HS-27A (cell line): Measurements from ENCODE around the gene SPIB.
"Not testable (repeated sequence)": the region's sequence is repeated elsewhere in the genome, so short reads cannot be mapped to it uniquely, and the experiment has no call there.

Source experiments
- DNase-seq: peaks from one replicate; pipeline ENCODE4 v3.0.0-alpha.2; 2012; ENCODE audit warnings: low read depth, missing footprints

The SPIB gene

DNA sequence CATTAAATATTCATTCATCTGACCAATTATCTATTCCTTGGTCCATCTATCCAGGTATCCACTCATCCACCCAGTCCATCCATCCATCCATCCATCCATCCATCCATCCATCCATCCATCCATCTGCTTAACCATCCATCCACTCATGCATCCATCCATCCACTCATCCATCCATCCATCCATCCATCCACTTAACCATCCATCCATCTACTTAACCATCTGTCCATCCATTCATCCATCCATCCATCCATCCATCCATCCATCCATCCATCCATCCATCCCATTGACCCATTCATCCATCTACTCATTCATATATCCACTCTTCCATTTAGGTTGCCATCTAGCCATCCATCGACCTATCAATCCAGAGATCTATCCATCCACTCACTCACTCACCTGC is 25.3 kb downstream of the SPIB start:
- no peak for DNase-seq

DNA sequence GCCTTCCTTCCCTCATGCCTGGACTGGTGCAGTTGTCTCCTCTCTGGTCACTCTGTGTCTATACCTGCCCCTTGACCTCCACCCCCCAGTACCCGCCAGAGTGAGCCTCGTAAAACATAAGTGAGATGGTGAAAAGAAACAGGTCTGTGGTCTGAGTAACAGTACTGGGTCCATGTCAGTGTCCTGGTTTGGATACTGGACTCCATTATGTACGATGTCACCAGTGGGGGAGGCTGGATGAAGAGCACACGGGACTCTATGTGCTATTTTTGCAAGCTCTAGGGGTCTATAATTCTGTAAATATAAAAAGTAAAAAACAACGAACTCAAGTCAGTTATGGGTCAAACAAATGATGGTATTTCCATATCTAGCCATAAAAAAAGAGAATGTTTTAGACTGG is 28.3 kb downstream of the SPIB start:
- no peak for DNase-seq

DNA sequence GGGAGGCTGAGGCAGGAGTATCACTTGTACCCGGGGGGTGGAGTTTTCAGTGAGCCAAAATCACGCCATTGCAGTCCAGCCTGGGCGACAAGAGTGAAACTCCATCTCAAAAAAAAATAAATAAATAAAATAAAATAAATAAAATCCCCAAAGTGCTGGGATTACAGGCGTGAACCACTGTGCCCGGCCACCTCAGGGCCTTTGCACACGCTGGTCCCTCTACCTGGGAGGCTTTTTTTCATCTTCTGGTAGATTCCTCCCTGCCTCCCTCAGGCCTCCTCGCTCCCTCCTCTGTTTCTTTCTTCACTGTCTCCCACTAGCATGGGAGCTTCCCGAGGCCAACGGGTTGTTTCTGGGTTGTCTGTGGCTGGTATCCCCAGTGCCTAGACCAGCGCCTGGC is 29.0 kb downstream of the SPIB start:
- DNase-seq, result no peak

DNA sequence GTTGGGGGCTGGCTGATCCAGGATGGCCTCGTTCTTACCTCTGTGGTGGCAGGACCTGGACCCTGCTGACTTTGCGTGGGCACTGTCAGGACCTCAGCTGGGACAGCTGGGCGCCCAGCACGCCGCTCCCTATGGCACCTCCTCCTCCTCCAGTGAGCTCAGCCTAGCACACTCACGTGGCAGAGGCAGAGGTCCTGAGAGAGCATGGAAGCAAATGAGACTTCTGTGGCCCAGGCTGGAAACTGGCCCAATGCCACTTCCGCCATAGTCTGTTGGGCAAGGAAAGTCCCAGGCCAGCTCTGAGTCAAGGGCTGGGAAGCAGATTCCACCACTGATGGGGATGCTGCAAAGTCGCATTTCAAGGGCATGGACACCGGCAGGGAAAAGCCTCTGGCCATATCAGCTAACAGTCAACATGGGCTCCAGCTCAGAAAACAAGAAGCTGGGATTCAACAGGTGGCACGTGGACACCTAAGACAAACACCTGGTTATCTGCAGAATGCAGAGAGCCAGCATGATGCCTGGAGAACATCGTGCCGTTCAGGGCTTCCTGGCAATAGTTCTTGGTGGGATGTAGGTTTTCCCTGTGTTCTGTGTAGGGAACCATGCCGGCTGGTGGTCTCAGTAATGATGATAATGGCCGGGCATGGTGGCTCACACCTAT is 30.6 kb downstream of the SPIB start:
- DNase-seq, result no peak

DNA sequence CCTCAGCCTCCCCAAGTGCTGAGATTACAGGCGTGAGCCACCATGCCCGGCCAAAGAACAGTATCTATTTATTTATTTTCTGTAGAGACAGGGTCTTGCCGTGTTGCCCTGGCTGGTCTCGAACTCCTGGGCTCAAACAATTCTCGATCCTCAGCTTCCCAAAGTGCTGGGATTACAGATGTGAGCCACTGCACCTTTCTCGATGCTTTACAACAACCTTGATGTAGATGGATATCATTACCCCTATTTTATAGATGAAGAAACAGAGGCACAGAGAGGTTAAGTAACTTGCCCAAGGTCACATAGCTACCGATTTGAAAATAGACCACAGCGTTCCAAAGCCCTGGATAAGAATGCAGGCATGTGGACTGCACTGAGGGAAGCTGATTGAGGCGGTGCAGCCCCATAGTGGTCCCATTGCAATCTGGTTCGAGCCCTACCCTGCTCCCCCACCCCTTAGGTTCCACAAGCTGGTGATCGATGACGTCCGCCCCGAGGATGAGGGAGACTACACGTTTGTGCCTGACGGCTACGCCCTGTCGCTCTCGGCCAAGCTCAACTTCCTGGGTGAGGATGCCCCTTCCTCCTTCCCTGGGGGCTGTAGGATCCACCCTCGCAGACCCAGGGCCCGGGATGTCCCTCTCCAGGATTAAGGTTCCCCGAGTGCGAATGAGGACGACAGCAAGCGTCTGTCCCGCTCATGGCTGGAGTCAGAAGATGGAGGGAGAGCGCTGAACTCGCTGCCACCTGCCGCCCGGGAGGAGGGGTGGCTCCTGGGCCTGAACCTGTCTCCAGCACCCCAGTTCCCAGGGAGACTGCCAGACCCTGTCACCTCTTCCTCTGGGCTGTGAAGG is 31.9 kb downstream of the SPIB start:
- DNase-seq, result no peak

DNA sequence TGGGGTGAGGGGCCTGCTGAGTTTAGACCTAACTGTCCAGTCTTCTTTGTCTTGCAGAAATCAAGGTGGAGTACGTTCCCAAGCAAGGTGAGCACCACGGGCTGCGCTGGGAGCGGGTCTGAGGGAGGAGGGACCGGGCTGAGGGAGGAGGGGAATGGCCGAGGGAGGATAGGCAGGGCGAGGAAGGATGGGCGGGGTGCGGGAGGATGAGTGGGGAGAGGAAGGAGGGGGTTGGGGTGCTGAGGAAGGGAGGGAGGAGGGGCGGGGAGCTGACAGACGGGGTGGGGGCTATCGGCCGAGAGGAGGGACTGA is 32.4 kb downstream of the SPIB start:
- no peak for DNase-seq

DNA sequence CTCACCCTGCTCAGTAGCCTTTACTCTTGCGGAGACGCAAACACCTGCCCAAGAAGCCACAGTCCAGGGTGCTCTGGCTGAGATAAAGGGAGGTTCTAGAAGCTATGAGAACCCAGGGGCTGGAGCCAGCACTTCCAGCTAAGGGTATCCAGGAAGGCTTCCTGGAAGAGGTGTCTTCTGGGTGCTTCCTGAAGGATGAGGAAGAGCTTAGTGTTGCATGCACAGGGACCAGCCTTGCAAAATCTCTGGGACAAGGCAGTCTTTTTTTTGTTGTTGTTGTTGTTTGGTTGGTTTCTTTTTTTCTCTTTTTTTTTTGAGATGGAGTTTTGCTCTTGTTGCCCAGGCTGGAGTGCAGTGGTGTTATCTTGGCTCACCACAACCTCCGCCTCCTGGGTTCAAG is 34.5 kb downstream of the SPIB start:
- no peak for DNase-seq

DNA sequence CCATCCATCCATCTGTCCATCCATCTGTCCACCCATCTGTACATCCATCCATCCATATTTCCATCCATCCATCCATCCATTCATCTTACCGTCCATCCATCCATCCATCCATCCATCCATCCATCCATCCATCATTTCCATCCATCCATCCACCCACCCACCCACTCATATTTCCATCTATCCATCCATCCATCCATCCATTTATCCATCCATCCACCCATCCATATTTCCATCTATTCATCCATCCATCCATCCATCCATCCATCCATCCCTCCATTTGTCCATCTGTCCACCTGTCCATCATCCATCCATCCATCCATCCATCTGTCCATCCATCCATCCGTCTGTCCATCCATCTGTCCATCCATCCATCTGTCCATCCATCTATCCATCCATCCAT is 37.3 kb downstream of the SPIB start:
- DNase-seq, result no peak

DNA sequence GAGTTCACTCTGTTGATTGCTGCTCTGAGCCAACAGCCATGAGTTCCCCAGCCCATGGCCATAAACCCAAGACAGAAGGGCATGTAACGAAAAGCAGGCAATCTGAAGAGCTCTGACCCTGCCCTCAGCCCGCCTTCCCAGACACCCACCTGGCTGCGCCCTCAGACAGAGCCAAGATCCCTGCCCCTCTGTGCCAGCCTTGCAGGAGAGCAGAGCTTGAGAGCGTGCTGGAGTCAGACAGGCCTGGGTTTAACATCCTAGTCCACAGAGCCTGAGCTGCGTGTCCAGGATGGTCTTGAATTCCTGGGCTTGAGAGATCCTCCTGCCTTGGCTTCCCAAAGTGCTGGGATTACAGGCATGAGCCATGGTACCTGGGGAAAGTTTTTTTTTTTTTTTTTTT is 38.6 kb downstream of the SPIB start:
- no peak for DNase-seq

DNA sequence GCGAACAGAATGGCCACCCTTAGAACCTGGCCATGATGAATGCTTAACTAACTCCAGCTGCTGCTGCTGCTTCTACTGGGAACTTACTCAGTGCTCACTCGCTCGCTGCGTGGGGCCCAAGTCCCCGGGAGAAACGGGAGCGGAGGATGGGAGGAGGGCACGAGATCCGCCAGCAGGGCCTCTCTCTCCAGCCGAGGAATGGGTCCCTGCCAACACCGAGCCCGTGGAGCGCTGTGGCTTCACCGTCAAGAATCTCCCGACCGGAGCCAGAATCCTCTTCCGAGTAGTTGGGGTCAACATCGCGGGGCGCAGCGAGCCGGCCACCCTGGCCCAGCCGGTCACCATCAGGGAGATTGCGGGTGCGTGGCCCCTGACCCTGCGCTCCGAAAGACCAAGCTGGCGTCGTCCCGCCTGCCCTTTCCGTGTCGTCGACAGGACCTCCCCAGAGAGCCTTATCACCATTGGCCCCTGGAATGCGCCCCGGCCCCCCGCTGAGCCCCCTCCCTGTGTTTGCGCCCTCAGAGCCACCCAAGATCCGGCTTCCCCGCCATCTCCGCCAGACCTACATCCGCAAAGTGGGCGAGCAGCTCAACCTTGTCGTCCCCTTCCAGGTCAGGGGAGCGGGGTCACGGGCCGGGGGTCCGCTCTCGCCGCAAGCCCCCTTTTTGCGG is 39.8 kb downstream of the SPIB start:
- DNase-seq, result no peak

DNA sequence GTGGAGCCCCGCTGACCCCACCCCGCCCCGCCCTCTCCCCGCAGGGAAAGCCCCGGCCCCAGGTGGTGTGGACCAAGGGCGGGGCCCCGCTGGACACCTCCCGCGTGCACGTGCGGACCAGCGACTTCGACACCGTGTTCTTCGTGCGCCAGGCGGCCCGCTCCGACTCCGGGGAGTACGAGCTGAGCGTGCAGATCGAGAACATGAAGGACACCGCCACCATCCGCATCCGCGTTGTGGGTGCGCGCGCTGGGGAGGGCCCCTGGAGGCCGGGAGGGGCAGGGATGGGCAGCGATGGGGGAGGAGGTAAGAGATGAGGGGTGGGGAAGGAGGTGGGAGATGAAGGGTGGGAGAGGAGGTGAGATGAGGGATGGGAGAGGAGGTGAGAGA is 40.3 kb downstream of the SPIB start:
- DNase-seq, result no peak

DNA sequence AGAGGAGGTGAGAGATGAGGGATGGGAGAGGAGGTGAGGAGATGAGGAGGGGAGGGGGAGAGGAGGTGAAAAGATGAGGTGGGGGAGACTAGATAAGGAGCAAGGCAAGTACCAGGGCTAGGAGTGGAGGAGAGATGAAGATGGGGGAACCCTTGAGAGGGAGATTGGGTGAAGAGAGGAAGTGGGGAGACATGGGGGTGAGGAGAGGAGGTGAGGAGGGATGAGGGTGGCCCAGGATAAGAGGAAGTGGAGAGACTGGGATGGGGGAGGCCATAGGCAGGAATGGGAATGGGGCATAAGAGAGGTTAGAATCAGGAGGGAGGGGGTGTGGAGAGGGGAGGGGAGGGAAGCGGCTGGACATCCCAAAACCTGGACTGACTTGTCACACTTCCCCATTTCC is 40.9 kb downstream of the SPIB start:
- no peak for DNase-seq

DNA sequence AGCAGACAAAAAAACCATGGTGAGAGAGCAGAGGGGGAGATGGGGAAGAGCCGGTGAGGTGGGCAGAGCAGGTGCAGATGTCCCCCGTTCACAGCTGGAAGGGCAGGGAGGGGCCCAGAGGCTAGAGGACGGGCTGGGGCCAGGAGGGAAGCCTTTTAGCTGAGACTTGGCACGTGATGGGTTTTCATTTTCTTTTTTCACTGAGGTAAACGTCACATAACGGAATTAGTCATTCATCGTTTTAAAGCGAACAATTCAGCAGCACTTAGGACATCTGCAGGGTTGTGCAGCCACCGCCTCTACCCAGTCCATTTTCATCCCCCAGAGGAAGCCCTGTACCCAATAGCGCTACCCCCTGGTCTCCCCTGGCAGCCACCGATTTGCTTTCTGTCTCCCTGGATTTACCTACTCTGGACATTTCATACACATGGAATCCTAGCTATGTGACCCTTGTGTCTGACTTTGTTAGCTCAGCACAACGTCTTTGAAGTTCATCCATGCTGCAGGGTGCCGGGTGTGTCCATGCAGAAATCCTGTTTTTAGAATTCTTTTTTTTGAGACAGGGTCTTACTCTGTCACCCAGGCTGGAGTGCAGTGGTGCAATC is 41.5 kb downstream of the SPIB start:
- DNase-seq, result peak; percentile 42

DNA sequence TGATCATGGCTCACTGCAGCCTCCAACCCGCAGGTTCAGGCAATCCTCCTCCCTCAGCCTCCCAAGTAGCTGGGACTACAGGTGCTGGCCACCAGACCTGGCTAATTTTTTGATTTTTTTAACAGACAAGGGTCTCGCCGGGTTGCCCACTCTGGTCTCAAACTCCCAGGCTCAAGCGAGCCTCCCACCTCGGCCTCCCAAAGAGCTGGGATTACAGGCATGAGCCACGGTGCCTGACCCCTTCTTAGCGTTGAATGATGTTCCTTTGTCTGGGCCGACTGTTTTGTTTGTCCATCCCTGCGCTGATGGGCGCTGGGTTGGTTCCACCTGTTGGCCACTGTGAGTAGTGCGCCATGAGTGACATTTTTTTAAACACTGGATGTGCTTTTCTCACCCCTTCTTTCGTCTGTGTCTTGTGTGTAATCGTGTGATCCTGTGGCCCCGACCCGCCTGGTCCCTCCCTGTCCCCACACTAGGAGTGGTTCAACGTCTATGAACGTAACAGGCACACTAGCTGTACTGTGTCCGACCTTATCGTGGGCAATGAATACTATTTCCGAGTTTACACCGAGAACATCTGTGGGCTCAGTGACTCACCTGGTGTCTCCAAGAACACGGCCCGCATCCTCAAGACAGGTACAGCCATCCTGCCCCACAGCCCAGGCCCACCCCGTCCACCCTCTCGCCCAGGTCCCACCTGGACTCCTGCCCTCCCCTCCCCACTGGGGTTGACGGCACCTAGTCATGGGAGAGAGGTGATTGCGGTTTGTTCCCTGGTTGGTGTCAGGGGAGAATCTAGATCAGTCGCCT is 42.5 kb downstream of the SPIB start:
- peak; percentile 41 for DNase-seq

DNA sequence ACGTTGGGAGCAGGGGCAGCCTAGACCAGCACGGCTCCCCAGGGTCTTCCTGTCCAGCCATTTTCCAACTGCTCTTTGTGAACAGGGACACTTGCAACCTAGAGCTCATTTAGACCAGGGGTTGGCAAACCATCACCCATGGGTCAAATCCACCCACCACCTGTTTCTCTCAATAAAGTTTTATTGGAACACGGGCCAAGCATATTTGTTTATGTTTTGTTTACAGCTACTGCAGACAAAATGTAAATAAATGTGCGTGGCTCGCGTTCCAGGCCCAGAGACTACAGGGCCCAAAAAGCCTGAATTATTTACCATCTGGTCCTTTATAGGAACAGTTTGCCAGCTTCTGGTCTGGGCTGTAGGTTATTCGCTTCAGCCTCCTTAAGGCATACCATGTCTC is 44.2 kb downstream of the SPIB start:
- no peak for DNase-seq

DNA sequence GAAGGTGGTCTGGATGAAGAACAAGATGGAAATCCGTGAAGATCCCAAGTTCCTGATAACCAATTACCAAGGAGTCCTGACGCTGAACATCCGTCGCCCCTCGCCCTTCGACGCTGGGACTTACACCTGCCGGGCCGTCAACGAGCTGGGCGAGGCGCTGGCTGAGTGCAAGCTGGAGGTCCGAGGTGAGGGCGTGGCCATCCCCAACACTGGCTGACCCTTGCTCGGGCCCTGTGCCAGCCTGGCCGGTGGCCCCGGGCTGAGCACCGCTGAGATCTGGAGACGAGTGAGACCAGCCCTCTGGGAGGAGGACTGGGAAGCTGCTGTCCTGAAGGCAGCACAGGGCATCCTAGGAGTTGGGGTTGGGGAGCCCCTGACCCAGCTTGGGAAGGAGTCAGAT is 45.6 kb downstream of the SPIB start:
- no peak for DNase-seq

DNA sequence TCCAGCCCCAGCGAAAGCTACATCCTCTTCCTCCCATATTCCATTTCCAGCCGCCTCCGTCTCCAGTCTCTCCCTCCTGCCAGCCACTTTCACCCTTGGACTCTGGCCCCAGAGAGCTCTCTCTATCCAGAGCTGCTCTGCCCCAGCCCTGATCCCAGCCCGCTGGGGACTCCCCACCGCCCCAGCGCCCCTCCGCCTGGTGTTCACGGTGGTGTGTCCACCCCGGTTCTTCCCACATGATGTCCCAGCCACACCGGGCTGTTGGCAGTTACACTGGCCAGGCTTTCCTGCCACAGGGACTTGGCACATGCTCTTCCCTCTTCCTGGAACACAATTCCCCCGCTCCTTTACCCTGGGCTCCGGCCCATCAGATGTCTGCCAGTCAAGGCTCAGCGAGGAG is 46.3 kb downstream of the SPIB start:
- no peak for DNase-seq

DNA sequence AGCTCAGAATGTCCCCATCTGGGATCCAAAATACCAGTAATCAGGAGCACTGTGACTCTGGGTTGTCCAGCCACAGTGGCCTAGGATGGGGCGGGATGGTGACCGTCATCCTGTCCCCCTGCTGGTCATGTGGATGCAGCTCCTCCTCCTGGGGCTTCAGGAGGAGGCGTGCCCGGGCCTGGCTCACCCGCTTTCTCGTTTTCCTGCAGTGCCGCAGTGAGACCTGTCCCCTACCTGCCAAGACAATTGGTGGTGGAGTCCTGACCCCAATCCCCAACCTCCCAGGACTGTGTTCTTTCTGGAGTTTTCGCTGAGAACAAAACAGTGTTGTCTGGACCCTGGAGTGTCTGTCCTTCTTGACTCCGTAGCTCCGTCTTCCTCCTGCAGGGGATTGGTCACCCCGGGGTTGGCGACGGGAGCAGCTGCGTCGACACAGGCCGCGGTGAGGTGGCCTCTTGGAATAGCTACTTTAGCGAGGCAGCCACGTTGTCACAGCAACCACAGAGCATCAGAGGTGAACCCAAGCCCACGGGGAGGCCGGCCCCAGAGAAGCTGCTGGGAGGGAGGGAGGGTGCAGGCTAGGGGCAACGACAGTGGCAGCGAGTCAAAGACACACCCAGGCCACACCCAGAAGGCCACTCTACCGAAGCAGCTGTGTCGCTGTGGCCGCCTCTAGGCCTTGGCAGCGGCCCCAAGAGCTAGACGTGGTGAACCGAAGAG is 47.4 kb downstream of the SPIB start:
- no peak for DNase-seq

DNA sequence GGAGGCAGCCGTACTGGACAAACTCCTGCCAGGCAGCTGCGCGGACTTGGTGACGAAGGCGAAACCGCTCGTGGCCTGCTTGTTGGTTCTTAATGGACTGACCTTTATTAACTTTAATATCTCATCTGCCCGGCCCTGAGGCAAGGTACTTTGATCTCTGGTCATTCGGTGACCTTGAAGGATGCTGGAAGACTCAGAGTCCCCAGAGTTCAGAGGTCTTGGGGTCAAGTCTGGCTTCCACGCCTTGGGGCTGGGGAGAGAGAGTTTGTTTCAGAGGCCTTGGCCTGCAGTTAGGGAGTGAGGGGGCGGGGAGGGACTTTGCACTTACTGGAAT is 47.9 kb downstream of the SPIB start:
- DNase-seq, result no peak

DNA sequence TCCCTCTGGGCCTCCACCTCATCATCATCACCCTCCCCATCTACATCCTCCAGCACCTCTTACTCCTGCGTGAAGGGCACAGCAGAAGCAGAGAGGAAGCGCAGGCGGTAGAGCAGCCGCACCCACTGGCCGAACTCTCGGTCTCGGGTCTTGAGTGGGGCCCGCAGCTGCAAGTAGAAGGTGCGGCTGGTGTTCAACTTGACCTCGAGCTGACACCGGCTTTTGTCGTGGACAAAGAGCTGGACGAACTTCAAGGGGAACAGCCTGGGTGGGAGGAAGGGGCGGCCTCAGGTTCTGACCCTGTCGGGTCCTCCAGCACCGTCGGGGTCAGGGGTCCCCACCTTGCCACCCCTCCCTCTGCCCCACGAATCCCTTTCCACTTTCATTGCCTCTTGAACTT is 48.8 kb downstream of the SPIB start:
- DNase-seq, result no peak

DNA sequence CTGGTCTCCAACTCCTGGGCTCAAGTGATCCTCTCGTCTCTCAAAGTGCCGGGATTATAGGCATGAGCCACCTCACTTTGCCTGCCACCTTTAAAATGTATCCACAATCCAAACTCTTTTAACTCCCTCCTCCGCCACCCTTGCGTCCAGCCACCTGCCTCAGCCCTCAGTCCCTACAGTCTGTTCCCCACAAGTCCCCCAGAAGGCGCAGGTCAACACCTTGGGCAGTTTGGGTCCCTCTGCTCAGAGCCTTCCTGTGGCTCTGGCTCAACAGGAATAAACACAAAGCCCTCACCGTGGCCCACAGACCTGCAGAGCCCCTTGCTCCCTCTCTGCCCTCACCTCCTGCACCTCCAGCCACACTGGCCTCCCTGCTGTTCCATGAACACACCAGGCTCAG is 50.1 kb downstream of the SPIB start:
- no peak for DNase-seq

DNA sequence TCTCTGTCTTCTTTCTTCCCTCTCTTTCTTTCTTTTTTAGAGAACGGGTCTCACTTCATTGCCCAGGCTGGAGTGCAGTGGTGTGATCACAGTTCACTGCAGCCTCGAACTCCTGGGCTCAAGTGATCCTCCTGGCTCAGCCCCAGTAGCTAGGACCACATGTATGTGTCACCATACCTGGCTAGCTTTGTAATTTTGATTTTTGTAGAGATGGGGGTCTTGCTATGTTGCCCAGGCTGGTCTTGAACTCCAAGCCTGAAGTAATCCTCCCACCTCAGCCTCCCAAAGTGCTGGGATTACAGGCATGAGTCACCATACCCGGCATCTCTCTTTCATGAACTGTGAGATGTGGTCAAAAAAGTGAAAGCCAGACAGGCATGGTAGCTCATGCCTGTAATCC is 54.6 kb downstream of the SPIB start:
- DNase-seq, result not testable (repeated sequence)
